Stimulated activated CD8-positive, alpha-beta memory T cell treated with anti-CD3 and anti-CD28 coated beads, Interleukin-15, amount 100 ng/mL, for 24 hours (primary cell): ENCODE measurements around the gene SPACA4.

Source experiments
- DNase-seq: peaks from one replicate; pipeline ENCODE4 v3.0.0-alpha.2; 2020; ENCODE audit warnings: low read depth

SPACA4 gene

DNA sequence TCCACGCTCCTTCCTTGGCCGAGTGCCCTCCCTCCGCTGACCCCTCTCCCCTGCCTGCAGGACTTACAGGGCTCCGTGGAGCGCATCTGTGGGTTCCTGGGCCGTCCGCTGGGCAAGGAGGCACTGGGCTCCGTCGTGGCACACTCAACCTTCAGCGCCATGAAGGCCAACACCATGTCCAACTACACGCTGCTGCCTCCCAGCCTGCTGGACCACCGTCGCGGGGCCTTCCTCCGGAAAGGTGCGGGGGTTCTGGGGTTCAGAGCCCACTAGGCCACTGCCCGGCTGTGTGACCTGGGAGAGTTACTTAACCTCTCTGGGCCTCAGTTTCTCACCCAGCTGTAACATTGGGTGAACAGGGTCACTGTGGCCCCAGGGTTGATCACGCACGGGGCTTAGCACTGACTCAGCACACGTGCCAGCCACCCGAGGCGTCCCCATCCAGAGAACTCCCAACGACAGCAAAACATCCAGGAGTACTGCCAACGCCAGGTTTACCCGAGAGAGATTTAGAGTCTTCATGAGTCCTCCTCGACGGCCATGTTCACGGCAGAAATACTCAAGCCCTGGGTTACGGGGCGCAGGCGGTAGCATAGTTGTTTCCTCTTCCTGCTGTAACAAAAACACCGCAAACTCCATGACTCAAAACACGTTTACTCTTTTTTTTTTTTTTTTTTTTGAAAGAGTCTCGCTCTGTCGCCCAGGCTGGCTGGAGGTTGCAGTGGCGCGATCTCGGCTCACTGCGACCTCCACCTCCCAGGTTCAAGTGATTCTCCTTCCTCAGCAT, 9.7 kb upstream of the SPACA4 start:
- no peak for DNase-seq

- no peak for DNase-seq
These were observed 7.4 kb upstream of the SPACA4 start for GRCh38 chr19:48598996-48599700.

- DNase-seq = no peak
These were observed 5.7 kb upstream of the SPACA4 start for GRCh38 chr19:48600679-48601417.

DNA sequence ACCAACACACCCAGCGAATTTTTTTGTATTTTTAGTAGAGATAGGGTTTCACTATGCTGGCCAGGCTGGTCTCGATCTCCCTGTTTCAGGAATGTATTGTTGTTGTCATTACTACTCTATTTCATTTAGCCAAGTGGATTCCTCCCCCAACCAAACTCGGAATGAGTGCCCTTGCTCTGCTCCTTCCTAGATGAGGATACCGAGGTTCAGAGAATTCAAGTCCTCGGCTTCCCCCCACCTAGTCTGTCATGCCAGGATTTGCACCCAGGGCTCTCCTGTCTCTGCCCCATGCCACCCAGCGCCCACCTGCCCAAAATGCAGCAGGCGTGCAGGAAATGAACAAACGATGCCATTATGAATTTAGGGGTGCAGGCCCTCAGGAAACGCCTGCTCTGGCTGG, 3.5 kb upstream of the SPACA4 start:
- DNase-seq = no peak

GRCh38 chr19:48603449-48603848, 3.1 kb upstream of the SPACA4 start:
- DNase-seq = no peak

DNA sequence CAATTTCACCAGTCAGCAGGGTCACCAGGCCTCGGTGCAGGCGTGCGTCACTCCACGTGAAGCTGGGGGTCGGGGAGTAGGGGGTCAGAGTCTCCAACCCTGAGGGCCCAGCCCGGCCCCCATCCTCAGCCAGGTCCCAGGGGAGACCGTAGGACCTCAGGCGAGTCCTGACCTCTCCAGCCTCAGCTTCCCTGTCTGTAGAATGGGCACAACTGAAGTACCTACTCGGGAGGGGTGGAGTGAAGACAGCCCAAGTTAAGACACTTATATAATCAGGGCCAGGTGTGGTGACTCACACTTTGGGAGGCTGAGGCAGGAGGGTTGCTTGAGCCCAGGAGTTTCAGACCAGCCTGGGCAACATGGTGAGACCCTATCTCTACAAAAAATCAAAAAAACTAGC, 2.7 kb upstream of the SPACA4 start:
- DNase-seq = no peak

DNA sequence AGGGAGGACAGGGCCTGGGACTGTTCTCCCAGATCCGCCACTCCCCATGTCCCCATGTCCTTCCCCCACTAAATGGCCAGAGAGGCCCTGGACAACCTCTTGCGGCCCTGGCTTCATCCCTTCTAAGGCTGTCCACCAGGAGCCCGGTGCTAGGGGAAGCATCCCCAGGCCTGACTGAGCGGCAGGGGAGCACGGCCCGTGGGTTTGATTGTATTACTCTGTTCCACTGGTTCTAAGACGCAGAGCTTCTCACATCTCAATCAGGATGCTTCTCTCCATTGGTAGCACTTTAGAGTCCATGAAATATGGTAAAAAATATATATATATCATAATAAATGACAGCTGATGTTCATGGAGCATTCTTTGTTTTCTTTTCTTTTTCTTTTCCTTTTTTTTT, 815 bp downstream of the SPACA4 start:
- DNase-seq = no peak

DNA sequence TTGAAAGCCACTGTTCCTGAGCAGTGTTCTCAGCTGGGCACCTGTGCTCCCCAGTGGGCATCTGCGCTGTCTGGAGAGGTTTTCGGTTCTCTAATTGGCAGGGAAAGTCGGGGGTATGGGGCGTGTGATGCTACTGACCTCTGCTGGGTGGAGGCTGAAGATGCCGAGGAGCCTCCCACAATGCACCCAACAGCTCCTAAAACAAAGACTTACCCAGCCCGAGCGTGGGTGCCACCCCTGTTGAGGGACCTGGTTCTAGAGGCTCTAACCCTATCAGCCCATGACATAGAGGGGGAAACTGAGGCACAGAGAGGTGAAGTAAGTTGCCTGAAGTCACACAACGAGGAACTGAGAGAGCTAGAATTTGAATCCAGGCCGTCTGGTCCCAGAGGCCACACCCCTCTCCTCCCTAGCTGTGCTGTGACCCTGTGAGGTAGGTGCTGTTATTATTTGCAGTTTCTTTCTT, 2.3 kb downstream of the SPACA4 start:
- no peak for DNase-seq

- no peak for DNase-seq
These were observed 3.1 kb downstream of the SPACA4 start for GRCh38 chr19:48609571-48610108.

GRCh38 chr19:48611872-48612271, 5.3 kb downstream of the SPACA4 start:
- DNase-seq = no peak

GRCh38 chr19:48613024-48613851, 6.7 kb downstream of the SPACA4 start:
- DNase-seq = no peak

DNA sequence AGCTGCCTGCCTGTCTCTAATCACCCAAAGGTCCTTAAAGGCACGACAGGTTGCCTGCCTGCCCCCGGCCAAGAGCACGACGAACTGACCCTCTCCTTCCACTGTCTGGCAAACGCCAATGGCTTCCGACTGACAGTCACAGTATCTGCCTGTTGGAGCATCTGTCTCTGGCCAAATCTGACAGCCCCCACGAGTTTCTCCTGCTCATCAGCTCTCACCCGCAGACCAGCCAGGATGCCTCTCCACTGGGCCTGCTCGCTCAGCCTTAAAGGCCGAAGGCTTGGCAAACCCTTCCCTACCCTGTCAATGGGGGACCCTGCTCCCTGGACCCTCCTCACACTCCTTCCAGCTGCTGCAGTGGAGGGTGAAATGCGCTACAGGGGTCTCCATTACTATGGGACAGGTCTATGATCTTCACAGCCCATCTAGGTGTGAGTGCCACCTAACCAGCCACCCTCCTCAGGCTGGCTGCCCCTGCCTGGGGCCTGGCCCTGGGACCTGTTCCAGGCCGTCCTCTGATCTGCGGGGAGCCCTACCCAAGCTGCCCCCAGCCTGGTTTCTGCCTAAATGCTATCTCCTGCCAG, 7.4 kb downstream of the SPACA4 start:
- DNase-seq = no peak

DNA sequence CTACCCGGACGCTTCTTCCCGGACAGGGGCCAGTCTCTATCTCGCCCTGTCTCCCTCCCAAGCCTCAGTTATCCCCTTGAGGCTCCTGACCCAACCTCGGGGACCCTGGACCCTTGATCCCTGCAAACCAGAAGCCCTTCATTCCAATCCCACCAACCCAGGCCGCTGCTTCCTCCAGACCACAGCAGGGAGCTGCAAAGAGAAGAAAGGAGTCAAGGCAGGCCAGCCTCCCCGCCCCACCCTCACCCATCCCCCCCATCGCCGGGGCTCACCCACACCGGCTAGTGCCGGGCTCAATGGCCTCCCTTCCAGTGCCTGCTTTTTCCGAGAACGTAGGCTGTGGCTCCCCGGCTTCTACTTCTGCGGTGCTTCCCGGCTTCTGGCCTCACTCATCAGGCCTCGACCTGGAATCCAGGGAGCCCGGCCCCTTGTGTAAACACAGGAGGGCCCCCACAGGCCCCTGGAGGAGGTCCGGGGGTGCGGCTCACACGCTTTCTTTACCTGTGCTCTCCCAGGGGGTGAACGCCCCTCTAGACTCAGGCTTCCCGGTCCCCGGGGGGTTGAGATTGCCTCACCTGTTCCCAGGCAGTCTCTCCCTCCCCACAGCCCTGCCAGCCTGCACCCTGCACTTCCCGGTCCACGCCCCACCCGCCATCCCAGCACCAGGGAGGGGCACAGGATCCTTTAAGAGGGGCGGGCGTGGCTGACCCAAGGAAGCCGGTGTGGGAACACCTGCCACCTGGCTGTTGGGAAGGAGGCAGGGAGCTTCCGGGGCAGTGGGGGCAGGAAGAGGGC, 8.1 kb downstream of the SPACA4 start, which contains the start of gene FAM83E:
FAM83E (minus strand) TSS at position 641 of the 795 bp plus-strand sequence. CDS start 1,704 bp downstream, outside the sequence.
- no peak for DNase-seq

- no peak for DNase-seq
These were observed 8.9 kb downstream of the SPACA4 start for GRCh38 chr19:48615231-48616040.

- DNase-seq = no peak
These were observed 9.5 kb downstream of the SPACA4 start for GRCh38 chr19:48616041-48616436.

DNA sequence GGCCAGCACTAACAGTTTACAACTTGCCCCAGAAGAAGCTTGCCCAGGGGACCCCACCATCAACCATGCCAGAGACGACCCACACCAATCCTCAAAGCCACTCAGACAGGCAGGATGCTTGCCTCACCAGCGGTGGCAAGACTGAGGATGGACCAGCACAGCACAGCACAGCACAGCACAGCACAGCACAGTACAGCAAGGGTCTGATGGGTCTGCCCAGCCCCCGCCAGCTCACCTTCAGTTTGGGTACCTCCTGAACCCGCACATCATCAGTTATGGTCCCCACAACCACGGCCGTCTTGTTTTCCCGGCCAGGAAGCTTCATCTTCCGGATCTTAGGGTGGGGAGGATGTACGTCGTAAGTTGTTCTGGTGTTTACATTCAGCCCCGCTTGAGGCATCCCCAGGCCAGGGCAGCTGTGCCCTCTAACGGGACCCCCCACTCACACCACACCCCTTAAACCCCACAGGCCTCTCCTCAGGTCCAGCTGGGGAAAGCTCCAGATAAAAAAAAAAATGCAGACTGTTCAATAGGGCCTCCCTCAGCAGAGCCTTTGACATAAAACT, 10.0 kb downstream of the SPACA4 start:
- no peak for DNase-seq

DNA sequence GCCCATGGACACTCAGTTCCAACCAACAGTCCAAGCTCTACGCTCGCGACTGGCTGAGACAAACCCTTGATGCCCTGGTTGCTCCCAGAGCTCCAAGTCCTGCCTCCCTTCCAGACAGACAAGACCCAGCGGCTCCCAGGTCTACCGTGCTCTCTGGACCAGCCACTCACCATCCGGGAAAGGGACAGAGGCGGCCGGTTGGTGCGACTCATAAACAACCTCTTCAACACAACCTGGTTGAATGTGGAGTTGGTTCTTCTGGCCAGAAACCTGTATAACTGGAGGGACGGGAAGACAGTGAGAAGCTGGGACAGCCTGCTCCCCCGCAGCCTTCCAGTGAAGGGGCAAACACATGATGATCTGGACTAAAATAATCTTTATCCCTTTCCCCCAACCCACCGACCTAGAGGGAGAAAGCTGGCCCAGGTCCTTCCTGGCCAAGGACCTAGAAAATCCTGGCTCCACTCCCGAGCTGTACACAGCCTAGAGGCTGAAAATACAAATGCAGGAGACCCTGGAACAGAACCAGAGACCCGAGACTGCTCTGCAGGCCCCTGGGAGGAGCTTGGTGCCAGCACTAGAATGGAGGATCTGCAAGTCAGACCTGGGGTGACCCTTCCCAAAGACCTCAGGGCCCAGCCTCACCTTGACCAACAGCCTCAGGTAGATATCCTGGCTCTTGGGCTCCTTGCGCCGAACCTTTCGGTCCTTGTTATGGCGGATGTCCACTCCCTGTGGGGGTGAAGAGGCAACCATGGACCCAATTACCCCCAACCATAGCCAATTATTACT, 10.8 kb downstream of the SPACA4 start:
- DNase-seq = no peak

- no peak for DNase-seq
These were observed 11.9 kb downstream of the SPACA4 start for GRCh38 chr19:48618278-48618915.
